ENCODE measurements around the gene SNCAIP.

SNCAIP gene

DNA sequence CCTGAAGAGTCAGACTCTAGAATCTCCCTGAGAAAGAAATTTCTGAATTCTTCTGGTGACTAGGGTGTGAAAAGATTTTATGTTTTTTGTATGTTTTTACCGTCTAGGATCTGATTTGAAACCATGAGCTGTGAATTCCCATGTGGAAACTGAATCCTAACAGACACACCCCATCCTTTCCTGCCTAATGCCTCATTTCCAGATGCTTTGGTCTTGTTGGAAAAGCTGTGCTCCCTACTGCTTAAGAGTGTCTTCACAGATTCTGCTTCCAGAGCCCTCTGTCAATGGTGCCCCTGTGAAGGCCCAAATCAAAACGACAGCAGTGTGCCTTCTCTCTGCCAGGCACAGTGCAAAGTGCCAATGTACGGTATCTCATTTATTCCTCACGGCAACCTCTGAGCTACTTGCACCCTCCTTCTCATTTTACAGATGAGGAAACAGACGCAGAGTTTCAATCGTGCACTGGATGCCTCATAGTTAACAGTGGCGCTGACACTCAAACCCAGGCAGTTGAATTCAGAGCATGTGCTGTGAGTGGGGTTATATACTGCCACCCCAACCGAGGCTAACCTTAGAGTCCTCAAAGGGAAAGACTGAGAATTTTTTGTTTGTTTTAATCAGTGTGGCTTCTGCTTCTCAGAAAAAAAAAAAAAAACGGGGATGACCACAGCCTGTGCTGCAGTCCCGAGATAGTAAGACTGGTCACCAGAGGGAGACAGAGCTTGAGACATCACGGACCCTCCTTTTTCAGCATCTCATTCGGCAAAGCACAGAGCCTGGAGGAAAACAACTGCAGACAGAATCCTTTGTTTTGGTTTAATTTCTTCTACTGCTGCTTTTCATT, 188.4 kb downstream of the SNCAIP start:
- DNase-seq (ENCODE audit: low read depth, low spot score) = peak; percentile 72

- peak; percentile 12 for DNase-seq (ENCODE audit: low read depth, low spot score)
These were observed 189.0 kb downstream of the SNCAIP start for GRCh38 chr5:122501089-122501435.

- DNase-seq (ENCODE audit: low read depth, low spot score) = no peak
These were observed 195.0 kb downstream of the SNCAIP start for GRCh38 chr5:122507045-122507444.

GRCh38 chr5:122507581-122507980, 195.5 kb downstream of the SNCAIP start:
- no peak for DNase-seq (ENCODE audit: low read depth, low spot score)

- DNase-seq (ENCODE audit: low read depth, low spot score) = no peak
These were observed 196.6 kb downstream of the SNCAIP start for GRCh38 chr5:122508623-122509022.

All from astrocyte of the hippocampus (primary cell).